ENCODE measurements around the gene DR1.
A peak's percentile ranks its signal among the peaks of the same experiment; 100 is the strongest.

Gene DR1

DNA sequence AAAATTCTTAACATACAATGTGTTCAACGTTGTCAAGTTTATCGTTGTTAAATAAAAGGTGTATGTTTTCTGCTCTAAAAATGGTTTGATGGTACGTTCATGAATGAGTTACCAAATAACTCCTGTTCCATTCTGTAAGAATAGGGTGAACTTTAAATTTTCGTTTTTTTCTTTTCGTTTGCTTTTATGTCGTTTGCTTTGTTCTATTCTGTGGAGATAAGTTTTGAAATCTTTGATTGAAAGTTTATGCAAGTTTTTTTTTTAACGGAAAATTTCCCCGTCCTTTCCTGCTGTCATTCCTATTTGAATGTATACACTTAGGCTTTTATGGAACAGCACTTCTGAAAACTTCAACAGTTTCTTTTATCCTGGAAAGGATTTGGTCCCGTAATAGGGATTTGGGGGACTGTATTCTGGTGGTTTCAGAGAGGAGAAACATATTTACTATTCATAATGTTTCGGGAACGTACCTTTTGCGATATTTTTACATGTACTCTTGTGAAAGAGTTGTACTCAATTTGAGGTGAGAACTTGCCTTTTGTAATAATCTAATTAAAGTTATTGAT, 1.7 kb downstream of the DR1 start:
- Histone ChIP-seq H3K4me1 (ENCODE audit: control insufficient read depth in 2 of 2, insufficient read depth in 1 of 2, low read depth in 1 of 2, low read length in 2 of 2) (peaks cover 0 to 1% of the 10 kb centered on the region in 2 donors), H2AFZ (ENCODE audit: low read length) (no peak overlapping the region), H2BK12ac (ENCODE audit: low read length) (no peak overlapping the region), H2BK120ac (ENCODE audit: low read depth, low read length) (no peak overlapping the region), H2AK5ac (ENCODE audit: low read depth, low read length) (no peak overlapping the region), H3K4ac (ENCODE audit: low read length) (no peak overlapping the region), H4K91ac (ENCODE audit: low read depth, low read length, poor library complexity) (no peak overlapping the region), H3K4me3 (ENCODE audit: low read length in 2 of 2) (peak overlapping the region; percentile 67 to 98), H3K9me3 (replicated peaks in 1 of 2; ENCODE audit: control insufficient read depth in 2 of 2, insufficient read depth in 1 of 2, low read depth in 1 of 2, low read length in 2 of 2) (no peaks in the 10 kb centered on the region), H2BK15ac (ENCODE audit: low read length) (no peak overlapping the region), H3K23ac (ENCODE audit: low read depth, low read length, poor library complexity) (no peak overlapping the region), H3K18ac (ENCODE audit: low read length) (no peak overlapping the region), H3K27ac (replicated peaks; ENCODE audit: low read length) (no peak overlapping the region), H3K27me3 (ENCODE audit: control insufficient read depth in 3 of 3, insufficient read depth in 3 of 3, low read depth in 1 of 3, low read length in 3 of 3) (no peaks in the 10 kb centered on the region), H3K4me2 (ENCODE audit: insufficient read depth, low read length, poor library complexity, severe bottlenecking) (peak overlapping the region; percentile 66), H4K8ac (ENCODE audit: low read depth, low read length) (no peak overlapping the region), H3K9ac (ENCODE audit: low read depth, low read length, poor library complexity) (no peak overlapping the region), H3K14ac (ENCODE audit: low read length) (no peak overlapping the region), H2BK5ac (ENCODE audit: low read length) (no peak overlapping the region), H3K79me1 (ENCODE audit: low read depth, low read length) (peaks cover 3% of the 10 kb centered on the region), H3K36me3 (replicated peaks in 1 of 2; ENCODE audit: control insufficient read depth in 2 of 2, insufficient read depth in 2 of 2, low read length in 2 of 2) (peaks cover 0 to 25% of the 10 kb centered on the region in 2 donors)
- WGBS, 2 donors (ENCODE audit: extremely low coverage in 2 of 2, insufficient read length in 2 of 2, insufficient replicate concordance in 1 of 2), result no CpG with 5 or more reads among the region's 12 CpGs
- no peak for DNase-seq (ENCODE audit: low spot score)

DNA sequence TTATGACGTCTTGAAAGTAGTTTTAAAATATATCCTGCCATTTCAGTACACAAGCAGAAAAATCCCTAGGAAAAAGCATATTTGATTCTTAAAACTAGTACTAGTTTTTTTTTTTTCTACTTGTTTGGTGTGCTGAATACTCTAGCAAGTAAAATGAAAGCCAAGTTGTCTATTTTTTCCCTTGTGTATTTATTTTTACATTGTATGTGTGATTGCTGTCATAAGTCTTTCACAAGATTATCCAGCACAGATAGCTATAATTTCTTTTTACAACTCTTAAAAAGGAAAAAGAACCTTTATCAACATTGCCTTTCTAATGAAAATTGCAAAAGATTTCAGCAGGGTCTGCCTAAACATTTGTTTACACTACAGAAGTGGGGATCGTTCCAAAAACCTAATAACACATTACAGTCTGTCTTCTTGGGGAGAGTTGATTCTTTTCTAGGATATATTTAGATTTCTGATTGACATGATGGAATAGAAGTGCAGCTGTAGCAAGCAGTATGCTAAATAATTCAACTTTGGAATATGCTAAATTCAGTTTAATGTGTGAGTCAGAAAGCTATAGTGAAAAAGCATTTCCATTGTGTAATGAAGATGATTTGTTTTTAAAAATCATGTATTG, 2.5 kb downstream of the DR1 start:
- no peak for DNase-seq (ENCODE audit: low spot score)
- H3K4me2 ChIP-seq (ENCODE audit: insufficient read depth, low read length, poor library complexity, severe bottlenecking), result no peak overlapping the region

DNA sequence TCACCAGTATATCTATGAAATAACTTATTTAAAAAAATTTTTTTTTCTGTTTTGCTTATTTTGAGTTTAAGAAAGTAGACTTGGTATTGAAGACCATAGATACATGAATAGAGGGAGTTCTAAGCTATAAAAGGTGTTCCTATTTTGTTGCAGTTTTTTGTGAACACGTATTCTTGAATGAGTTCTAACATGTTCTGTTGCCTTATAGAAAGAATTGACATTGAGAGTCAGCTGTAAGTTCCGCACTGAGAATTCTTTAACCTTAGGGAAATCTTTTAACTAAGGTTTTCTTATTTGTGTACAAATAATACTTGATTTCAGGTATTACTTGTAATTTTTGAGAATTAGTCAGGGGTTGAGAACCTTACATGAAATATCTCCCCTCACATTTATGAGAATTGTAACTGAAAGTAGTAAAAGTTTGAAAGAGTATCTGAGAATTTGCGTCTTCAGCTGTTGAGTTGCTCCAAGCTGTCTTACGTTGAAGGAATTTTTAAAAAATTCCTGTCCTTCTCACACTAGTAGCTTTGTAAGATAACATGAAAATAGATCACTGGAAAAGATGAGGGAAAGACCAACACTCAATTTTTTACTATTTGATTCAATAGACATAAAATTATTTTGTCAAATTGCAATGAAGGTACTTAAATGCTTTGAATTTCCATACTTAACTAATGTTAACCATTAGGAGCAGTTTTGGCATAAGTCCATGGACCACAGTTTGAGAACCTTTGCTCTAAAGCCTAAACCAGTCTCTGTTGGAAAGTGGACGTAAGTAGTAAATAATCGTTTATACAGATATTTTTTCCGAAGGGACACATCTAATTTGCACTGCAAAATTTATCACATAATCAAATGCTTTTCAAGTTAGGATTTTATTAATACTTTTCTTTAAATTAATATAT, 3.8 kb downstream of the DR1 start:
- H3K27ac ChIP-seq (replicated peaks; ENCODE audit: low read length), result no peak overlapping the region

More for the DNA sequence above, 2.5 kb downstream of the DR1 start:
- no peak overlapping the region for H2AK5ac ChIP-seq (ENCODE audit: low read depth, low read length)
- no peak overlapping the region for H2AFZ ChIP-seq (ENCODE audit: low read length)
- H3K27me3 ChIP-seq (ENCODE audit: control insufficient read depth in 3 of 3, insufficient read depth in 3 of 3, low read depth in 1 of 3, low read length in 3 of 3), result no peaks in the 10 kb centered on the region
- peaks cover 0 to 1% of the 10 kb centered on the region in 2 donors for H3K4me1 ChIP-seq (ENCODE audit: control insufficient read depth in 2 of 2, insufficient read depth in 1 of 2, low read depth in 1 of 2, low read length in 2 of 2)
- no peak overlapping the region for H4K8ac ChIP-seq (ENCODE audit: low read depth, low read length)
- H3K23ac ChIP-seq (ENCODE audit: low read depth, low read length, poor library complexity), result no peak overlapping the region
- no CpG with 5 or more reads among the region's 2 CpGs for WGBS, 2 donors (ENCODE audit: extremely low coverage in 2 of 2, insufficient read length in 2 of 2, insufficient replicate concordance in 1 of 2)
- H3K14ac ChIP-seq (ENCODE audit: low read length), result no peak overlapping the region
- H2BK5ac ChIP-seq (ENCODE audit: low read length), result no peak overlapping the region
- no peak overlapping the region for H3K27ac ChIP-seq (replicated peaks; ENCODE audit: low read length)
- no peak overlapping the region for H2BK12ac ChIP-seq (ENCODE audit: low read length)
- no peaks in the 10 kb centered on the region for H3K9me3 ChIP-seq (replicated peaks in 1 of 2; ENCODE audit: control insufficient read depth in 2 of 2, insufficient read depth in 1 of 2, low read depth in 1 of 2, low read length in 2 of 2)
- H2BK120ac ChIP-seq (ENCODE audit: low read depth, low read length), result no peak overlapping the region
- H3K4me3 ChIP-seq (ENCODE audit: low read length in 2 of 2), result peak overlapping the region in 1 of 2 donors; percentile 67
- H3K4ac ChIP-seq (ENCODE audit: low read length), result no peak overlapping the region
- H3K36me3 ChIP-seq (replicated peaks in 1 of 2; ENCODE audit: control insufficient read depth in 2 of 2, insufficient read depth in 2 of 2, low read length in 2 of 2), result peaks cover 0 to 33% of the 10 kb centered on the region in 2 donors
- H3K9ac ChIP-seq (ENCODE audit: low read depth, low read length, poor library complexity), result no peak overlapping the region
- peaks cover 5% of the 10 kb centered on the region for H3K79me1 ChIP-seq (ENCODE audit: low read depth, low read length)
- no peak overlapping the region for H4K91ac ChIP-seq (ENCODE audit: low read depth, low read length, poor library complexity)
- H3K18ac ChIP-seq (ENCODE audit: low read length), result no peak overlapping the region
- no peak overlapping the region for H2BK15ac ChIP-seq (ENCODE audit: low read length)

DNA sequence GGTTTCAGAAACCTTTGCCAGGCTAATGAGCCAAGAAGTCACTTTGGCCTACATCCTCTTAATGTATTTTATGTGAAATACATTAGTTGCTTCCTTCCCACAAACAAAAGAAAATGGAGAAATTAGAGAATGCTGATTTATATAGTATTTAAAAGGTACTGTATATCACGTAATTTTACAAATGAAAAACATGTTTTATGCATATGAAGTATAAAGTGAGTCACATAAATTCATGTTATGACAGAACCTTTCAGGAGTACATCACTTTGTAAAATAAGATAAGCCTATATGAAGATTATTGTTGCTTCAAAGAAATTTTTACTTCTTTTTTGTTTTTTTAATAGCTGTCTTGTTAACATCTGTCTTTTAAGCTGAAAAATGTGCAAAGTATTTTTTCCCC, 4.6 kb downstream of the DR1 start:
- Histone ChIP-seq H3K27ac (replicated peaks; ENCODE audit: low read length) (no peak overlapping the region), H4K8ac (ENCODE audit: low read depth, low read length) (no peak overlapping the region), H3K79me1 (ENCODE audit: low read depth, low read length) (peaks cover 5% of the 10 kb centered on the region), H2BK120ac (ENCODE audit: low read depth, low read length) (no peak overlapping the region), H3K18ac (ENCODE audit: low read length) (no peak overlapping the region), H3K27me3 (ENCODE audit: control insufficient read depth in 3 of 3, insufficient read depth in 3 of 3, low read depth in 1 of 3, low read length in 3 of 3) (no peaks in the 10 kb centered on the region), H2BK15ac (ENCODE audit: low read length) (no peak overlapping the region), H3K23ac (ENCODE audit: low read depth, low read length, poor library complexity) (no peak overlapping the region), H4K91ac (ENCODE audit: low read depth, low read length, poor library complexity) (no peak overlapping the region), H3K9me3 (replicated peaks in 1 of 2; ENCODE audit: control insufficient read depth in 2 of 2, insufficient read depth in 1 of 2, low read depth in 1 of 2, low read length in 2 of 2) (no peaks in the 10 kb centered on the region), H2AFZ (ENCODE audit: low read length) (no peak overlapping the region), H3K4me3 (ENCODE audit: low read length in 2 of 2) (no peak overlapping the region), H3K4ac (ENCODE audit: low read length) (no peak overlapping the region), H2AK5ac (ENCODE audit: low read depth, low read length) (no peak overlapping the region), H3K9ac (ENCODE audit: low read depth, low read length, poor library complexity) (no peak overlapping the region), H3K36me3 (replicated peaks in 1 of 2; ENCODE audit: control insufficient read depth in 2 of 2, insufficient read depth in 2 of 2, low read length in 2 of 2) (peaks cover 0 to 54% of the 10 kb centered on the region in 2 donors), H3K14ac (ENCODE audit: low read length) (no peak overlapping the region), H2BK12ac (ENCODE audit: low read length) (no peak overlapping the region), H2BK5ac (ENCODE audit: low read length) (no peak overlapping the region), H3K4me1 (ENCODE audit: control insufficient read depth in 2 of 2, insufficient read depth in 1 of 2, low read depth in 1 of 2, low read length in 2 of 2) (peaks cover 0 to 1% of the 10 kb centered on the region in 2 donors), H3K4me2 (ENCODE audit: insufficient read depth, low read length, poor library complexity, severe bottlenecking) (no peak overlapping the region)
- DNase-seq (ENCODE audit: low spot score), result no peak
- no CpG with 5 or more reads among the region's 1 CpG for WGBS, 2 donors (ENCODE audit: extremely low coverage in 2 of 2, insufficient read length in 2 of 2, insufficient replicate concordance in 1 of 2)

More for the DNA sequence above, 3.8 kb downstream of the DR1 start:
- H3K4me1 ChIP-seq (ENCODE audit: control insufficient read depth in 2 of 2, insufficient read depth in 1 of 2, low read depth in 1 of 2, low read length in 2 of 2), result peaks cover 0 to 1% of the 10 kb centered on the region in 2 donors
- no peak overlapping the region for H2BK120ac ChIP-seq (ENCODE audit: low read depth, low read length)
- H2BK12ac ChIP-seq (ENCODE audit: low read length), result no peak overlapping the region
- no peak overlapping the region for H3K18ac ChIP-seq (ENCODE audit: low read length)
- H3K27me3 ChIP-seq (ENCODE audit: control insufficient read depth in 3 of 3, insufficient read depth in 3 of 3, low read depth in 1 of 3, low read length in 3 of 3), result no peaks in the 10 kb centered on the region
- H3K23ac ChIP-seq (ENCODE audit: low read depth, low read length, poor library complexity), result no peak overlapping the region
- peaks cover 0 to 46% of the 10 kb centered on the region in 2 donors for H3K36me3 ChIP-seq (replicated peaks in 1 of 2; ENCODE audit: control insufficient read depth in 2 of 2, insufficient read depth in 2 of 2, low read length in 2 of 2)
- no peak overlapping the region for H3K14ac ChIP-seq (ENCODE audit: low read length)
- H3K9ac ChIP-seq (ENCODE audit: low read depth, low read length, poor library complexity), result no peak overlapping the region
- peaks cover 5% of the 10 kb centered on the region for H3K79me1 ChIP-seq (ENCODE audit: low read depth, low read length)
- DNase-seq (ENCODE audit: low spot score), result no peak
- no peak overlapping the region for H3K4ac ChIP-seq (ENCODE audit: low read length)
- no peak overlapping the region for H2BK5ac ChIP-seq (ENCODE audit: low read length)
- H2AK5ac ChIP-seq (ENCODE audit: low read depth, low read length), result no peak overlapping the region
- no peak overlapping the region for H4K91ac ChIP-seq (ENCODE audit: low read depth, low read length, poor library complexity)
- H2BK15ac ChIP-seq (ENCODE audit: low read length), result no peak overlapping the region
- H3K4me2 ChIP-seq (ENCODE audit: insufficient read depth, low read length, poor library complexity, severe bottlenecking), result no peak overlapping the region
- peak overlapping the region in 1 of 2 donors; percentile 67 for H3K4me3 ChIP-seq (ENCODE audit: low read length in 2 of 2)
- H4K8ac ChIP-seq (ENCODE audit: low read depth, low read length), result no peak overlapping the region
- no peak overlapping the region for H2AFZ ChIP-seq (ENCODE audit: low read length)
- H3K9me3 ChIP-seq (replicated peaks in 1 of 2; ENCODE audit: control insufficient read depth in 2 of 2, insufficient read depth in 1 of 2, low read depth in 1 of 2, low read length in 2 of 2), result no peaks in the 10 kb centered on the region
- WGBS, 2 donors (ENCODE audit: extremely low coverage in 2 of 2, insufficient read length in 2 of 2, insufficient replicate concordance in 1 of 2), result no CpG with 5 or more reads among the region's 7 CpGs

Measured in neuronal stem cell (in vitro differentiated cells).